Right ventricle myocardium superior (tissue), 1 donor: ENCODE results near the gene GNB3. TPM values are rescaled to one million over a fixed set of nuclear protein-coding genes. Genes with fewer than 3 reads are reported as not detected.

ENCODE experiments used
- ATAC-seq: fragments of 200-7000 bp; cut with Tn5 transposase; one replicate; pipeline ENCODE4 v1.9.1; 2020; ENCODE audit warnings: mild to moderate bottlenecking; ENCODE audit not compliant: poor library complexity
- DNase-seq: peaks from one replicate; pipeline ENCODE4 v3.0.0-alpha.2; 2020
- intact Hi-C: fragments of 100-400 bp; cut with DNase I; formaldehyde crosslinking; loops from one replicate; pipeline ENCODE4 v1.11.2; 2022
- total RNA-seq: library from RNA; stranded (reverse); fragmentation: NEBNext Ultra II Directional; extraction: Animal tissue kit (Norgen Biotek cat#: 25700); gene quantifications from one replicate; pipeline ENCODE4 v1.2.1, GENCODE V29; 2021
- donor health status: DM: no; HTN: yes; CAD: no; lungs with severe emphysema.

GNB3 gene
- total RNA-seq, 1 donor from 2014 or later: 2.9 TPM

DNA sequence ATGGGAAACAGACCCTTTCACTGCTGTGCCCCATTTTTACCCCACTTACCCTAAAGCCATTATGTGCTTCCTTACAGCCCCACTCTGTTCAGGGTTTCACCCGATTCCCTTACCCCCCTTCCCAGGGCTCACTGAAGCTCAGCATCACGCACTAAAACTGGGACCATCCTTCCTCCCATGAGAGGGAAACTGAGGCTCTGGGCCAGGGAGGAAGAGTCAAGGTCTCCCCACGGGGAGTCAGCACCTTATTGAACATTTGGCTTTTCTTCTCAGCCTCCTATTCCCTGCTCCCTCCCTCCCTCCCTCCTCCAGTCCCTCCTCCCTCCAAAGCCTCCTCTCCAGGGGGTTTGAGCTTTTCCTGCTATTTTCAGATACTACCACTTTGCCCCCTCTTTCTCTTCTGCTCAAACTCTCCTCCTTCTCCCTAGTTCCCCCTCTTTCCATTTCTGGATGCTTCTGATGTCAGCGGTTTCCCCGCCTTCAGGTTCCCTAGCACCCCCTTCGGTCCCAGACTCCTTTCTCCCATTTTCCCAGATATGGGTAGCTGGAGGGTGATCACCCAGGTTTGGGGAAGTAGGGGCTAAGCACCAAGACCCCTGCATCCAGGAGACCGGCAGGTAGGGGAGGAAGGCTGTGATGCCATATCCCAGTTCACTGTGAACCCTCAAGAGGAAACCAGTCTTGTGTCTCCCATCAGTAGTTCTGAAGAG, 18.1 kb upstream of the GNB3 start:
- no peak for ATAC-seq
- no peak for DNase-seq
- intact Hi-C loops: no loop called here

DNA sequence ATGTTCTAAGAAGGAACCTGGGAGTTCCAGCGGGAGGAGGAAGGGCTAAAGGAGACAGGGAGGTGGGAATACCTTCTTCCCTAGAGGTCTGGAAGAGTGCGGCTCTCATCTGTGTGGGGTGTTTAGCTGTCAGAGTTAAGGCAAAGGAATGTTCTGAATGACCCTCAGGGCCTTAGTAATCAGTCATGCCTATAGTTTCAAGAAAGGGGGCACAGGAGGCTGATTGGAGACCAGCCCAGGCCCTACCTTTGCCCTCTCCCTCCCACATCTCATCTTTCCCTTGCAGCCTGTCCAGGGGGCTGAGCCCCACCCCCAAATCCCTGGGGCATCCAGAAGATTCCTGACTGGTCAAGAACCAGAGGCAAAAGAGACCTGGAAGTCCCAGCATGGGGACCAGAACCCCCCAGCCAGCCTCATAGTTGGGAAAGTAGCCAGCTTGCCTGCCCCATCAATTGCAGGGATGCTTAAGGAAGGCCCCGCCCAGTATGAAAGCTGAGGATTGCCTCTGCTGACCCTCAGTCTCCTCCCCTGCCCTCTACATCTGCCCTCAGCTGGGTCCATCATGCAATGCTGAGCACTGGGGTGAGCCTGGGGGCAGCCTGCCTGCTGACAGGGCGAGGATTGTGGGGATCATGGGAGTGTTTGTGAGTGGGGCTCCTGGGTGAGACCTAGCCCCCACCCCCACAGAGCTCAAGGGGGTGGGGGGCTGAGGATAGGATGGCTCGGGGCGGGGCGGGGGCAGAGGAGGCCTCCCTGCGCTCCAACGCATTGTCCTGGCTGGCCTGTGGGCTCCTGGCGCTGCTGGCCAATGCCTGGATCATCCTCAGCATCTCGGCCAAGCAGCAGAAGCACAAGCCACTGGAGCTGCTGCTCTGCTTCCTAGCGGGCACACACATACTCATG, 17.3 kb upstream of the GNB3 start:
- DNase-seq: no peak
- no peak for ATAC-seq
- intact Hi-C loops: no loop called here

DNA sequence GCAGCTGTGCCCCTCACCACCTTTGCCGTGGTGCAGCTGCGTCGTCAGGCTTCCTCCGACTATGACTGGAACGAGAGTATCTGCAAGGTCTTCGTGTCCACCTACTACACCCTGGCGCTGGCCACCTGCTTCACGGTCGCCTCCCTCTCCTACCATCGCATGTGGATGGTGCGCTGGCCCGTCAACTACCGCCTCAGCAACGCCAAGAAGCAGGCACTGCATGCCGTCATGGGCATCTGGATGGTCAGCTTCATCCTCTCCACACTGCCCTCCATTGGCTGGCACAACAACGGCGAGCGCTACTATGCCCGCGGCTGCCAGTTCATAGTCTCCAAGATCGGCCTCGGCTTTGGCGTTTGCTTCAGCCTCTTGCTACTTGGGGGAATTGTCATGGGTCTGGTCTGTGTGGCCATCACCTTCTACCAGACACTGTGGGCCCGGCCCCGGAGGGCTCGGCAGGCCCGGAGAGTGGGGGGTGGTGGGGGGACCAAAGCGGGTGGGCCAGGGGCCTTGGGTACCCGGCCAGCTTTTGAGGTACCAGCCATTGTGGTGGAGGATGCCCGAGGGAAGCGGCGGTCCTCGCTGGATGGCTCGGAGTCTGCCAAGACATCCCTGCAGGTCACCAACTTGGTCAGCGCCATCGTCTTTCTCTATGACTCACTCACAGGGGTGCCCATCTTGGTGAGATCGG, 16.5 kb upstream of the GNB3 start:
- DNase-seq: no peak
- intact Hi-C loops: no loop called here
- ATAC-seq: no peak

GRCh38 chr12:6824901-6825381, 15.8 kb upstream of the GNB3 start:
- intact Hi-C loops: loop anchor here (5.0 kb wide), 2 partner anchors 73 to 88 kb away; partner anchors contain the start of gene MLF2
- DNase-seq: no peak

GRCh38 chr12:6825398-6826124, 15.2 kb upstream of the GNB3 start:
- intact Hi-C loops: loop anchor here (5.0 kb wide), 2 partner anchors 73 to 88 kb away; partner anchors contain the start of gene MLF2

More at GRCh38 chr12:6824901-6825381, 15.8 kb upstream of the GNB3 start:
- ATAC-seq: no peak

DNA sequence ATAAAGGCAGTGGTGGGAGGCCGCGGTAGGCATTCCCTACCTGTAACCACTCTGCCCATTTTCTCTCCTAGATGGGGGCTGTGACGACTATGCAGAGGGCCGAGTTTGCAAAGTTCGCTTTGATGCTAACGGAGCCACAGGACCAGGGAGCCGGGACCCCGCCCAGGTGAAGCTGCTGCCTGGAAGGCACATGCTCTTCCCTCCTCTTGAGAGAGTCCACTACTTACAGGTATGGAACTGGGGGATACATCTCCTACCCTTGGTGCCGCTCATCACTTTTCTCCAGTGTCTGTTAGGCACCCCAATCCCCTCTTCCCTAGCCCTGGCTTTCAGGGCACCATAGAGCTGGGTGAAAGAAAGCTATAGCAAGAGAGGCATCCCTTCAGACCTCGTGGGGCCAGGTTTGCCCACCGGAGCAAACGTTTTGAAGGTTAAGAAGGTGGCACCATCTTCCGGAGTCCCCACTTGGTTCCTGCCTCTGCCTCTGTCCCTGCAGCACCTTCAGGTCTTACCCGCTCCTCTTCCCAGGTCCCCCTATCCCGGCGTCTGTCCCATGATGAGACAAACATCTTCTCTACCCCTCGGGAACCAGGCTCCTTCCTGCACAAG, 14.5 kb upstream of the GNB3 start:
- DNase-seq: no peak
- no peak for ATAC-seq
- intact Hi-C loops: loop anchor here (5.0 kb wide), 2 partner anchors 74 to 89 kb away; partner anchors contain the start of gene MLF2

More at GRCh38 chr12:6825398-6826124, 15.2 kb upstream of the GNB3 start:
- DNase-seq (peak; percentile 91), ATAC-seq (peak; percentile 62)

GRCh38 chr12:6826734-6827436, 13.8 kb upstream of the GNB3 start:
- no peak for DNase-seq
- intact Hi-C loops: loop anchor here (5.0 kb wide), 2 partner anchors 75 to 90 kb away; partner anchors contain the start of gene MLF2
- ATAC-seq: no peak

DNA sequence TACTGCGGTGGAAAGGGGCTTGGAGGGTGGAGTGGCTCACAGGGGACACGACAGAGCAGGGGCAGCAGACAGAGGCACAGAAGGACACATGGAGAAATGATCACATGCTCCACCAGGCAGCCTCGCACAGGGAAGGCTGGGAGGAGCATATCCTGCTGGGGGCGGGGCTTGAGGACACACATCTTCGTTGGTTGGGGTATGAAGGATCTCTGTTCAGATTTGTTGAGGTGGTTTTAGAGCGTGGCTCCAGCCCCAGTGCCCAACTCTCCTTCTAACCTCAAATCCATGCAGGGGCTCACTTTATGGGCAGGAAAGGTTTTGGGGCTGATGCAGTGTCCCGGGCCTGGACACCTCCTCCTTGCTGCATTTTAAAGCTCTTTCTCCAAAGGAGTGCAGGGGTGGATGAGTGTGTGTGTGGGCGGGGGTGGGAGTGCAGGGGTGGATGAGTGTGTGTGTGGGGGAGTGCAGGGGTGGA, 13.3 kb upstream of the GNB3 start:
- intact Hi-C loops: loop anchor here (5.0 kb wide), 2 partner anchors 75 to 90 kb away; partner anchors contain the start of gene MLF2
- peak; percentile 66 for ATAC-seq
- peak; percentile 92 for DNase-seq

- DNase-seq (peak; percentile 58), ATAC-seq (peak; percentile 33)
- intact Hi-C loops: loop anchor here (5.0 kb wide), 2 partner anchors 76 to 91 kb away; partner anchors contain the start of gene MLF2
Measured at GRCh38 chr12:6827982-6828780, 12.5 kb upstream of the GNB3 start, which contains the start of gene P3H3. P3H3 (plus strand) TSS chr12:6828407; CDS start chr12:6828441, 34 bp downstream.

- intact Hi-C loops: loop anchor here (5.0 kb wide), 2 partner anchors 77 to 92 kb away; partner anchors contain the start of gene MLF2
- DNase-seq (peak; percentile 54), ATAC-seq (peak; percentile 32)
Measured at GRCh38 chr12:6828781-6829535, 11.8 kb upstream of the GNB3 start.

GRCh38 chr12:6829536-6830220, 11.0 kb upstream of the GNB3 start:
- DNase-seq (no peak), ATAC-seq (peak; percentile 4)
- intact Hi-C loops: loop anchor here (5.0 kb wide), 2 partner anchors 77 to 92 kb away; partner anchors contain the start of gene MLF2

GRCh38 chr12:6830286-6830890, 10.3 kb upstream of the GNB3 start:
- ATAC-seq: no peak
- DNase-seq: no peak
- intact Hi-C loops: no loop called here

DNA sequence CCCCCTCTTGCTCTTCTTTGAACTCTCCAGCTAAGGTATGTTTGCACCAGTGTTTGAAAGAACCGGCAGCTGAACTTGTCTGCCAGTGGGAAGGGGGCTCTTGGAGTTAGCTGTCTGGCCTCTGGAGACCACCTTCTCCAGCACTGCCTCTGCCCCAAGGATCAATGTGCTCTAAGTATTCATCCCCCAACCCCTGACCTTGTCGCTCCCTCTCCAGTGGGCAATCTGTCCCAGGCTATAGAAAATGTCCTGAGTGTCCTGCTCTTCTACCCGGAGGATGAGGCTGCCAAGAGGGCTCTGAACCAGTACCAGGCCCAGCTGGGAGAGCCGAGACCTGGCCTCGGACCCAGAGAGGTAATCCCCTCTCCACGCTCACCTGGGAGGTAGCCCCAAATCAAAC, 9.7 kb upstream of the GNB3 start:
- DNase-seq: no peak
- intact Hi-C loops: no loop called here
- ATAC-seq: no peak

GRCh38 chr12:6831450-6831995, 9.2 kb upstream of the GNB3 start:
- DNase-seq: no peak
- ATAC-seq: no peak
- intact Hi-C loops: no loop called here
